ENCODE results near the gene MRPS34.
"Not testable (repeated sequence)": the region's sequence is repeated elsewhere in the genome, so short reads cannot be mapped to it uniquely, and the experiment has no call there.

Gene MRPS34

GRCh38 chr16:1747934-1748333 is 25.0 kb downstream of the MRPS34 start:
- DNase-seq: no peak

- DNase-seq: no peak
These were observed 26.2 kb downstream of the MRPS34 start for GRCh38 chr16:1746693-1747195.

GRCh38 chr16:1745900-1746692 is 26.8 kb downstream of the MRPS34 start:
- no peak for DNase-seq

DNA sequence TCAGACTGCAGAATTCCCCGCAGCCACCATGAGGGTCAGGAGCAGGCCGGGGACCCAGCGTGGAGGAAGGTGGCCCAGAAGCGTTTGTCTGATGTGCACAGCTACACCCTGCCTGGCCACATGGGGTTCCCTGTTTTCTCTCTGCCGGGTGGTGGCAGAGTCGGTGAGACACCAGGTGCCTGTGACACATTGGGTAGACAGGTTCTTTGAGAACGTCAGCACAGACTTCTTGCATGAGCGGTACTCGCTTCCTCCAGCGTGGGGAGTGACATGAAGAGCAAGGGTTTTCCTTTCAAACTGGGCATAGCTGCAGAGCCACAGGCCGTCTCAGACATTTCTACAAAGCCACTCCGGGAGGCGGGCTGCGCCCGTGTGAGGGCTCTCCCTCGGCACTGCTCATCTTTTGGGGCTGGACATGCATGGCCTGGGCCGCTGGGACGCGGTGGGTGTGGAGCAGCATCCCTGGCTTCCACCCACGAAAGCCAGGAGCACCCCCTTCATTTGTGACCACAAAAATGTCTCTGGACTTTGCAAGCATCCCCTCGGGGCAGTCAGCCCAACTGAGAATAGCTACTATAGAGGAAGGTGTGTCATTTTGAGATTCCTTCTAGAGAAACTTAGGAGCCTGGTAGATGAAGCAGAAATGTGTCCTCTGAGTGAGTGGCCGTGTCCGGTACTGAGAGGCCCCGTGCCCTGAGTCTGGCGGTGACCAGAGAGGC is 27.6 kb downstream of the MRPS34 start:
- no peak for DNase-seq

DNA sequence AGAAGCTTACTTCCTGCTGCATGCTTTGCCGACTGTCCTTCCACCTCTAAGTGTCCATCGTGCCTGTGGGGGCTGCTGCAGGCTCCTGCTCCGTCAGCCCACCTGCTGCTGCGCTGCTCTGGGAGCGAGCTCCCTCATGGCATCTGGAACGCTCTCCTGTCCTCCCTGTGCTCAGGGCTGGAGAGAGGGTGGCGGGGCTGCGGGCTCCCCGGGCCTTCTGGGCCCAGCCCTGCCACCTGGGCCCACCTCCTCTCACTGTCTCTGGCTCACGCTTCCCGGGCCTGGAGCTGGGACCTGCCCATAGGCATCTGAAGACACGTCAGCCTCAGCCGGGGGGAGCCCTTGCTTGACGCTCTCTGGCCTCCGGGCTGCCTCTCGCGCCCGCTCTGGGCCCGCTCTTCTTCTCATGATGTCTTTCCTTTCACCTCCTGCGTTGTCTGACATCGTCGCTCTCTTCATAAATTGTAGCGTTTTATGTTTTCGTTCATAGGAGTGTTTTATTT is 28.5 kb downstream of the MRPS34 start:
- DNase-seq: no peak

- DNase-seq: no peak
These were observed 29.3 kb downstream of the MRPS34 start for GRCh38 chr16:1743376-1744337.

GRCh38 chr16:1741553-1742165 is 31.3 kb downstream of the MRPS34 start:
- DNase-seq: no peak

DNA sequence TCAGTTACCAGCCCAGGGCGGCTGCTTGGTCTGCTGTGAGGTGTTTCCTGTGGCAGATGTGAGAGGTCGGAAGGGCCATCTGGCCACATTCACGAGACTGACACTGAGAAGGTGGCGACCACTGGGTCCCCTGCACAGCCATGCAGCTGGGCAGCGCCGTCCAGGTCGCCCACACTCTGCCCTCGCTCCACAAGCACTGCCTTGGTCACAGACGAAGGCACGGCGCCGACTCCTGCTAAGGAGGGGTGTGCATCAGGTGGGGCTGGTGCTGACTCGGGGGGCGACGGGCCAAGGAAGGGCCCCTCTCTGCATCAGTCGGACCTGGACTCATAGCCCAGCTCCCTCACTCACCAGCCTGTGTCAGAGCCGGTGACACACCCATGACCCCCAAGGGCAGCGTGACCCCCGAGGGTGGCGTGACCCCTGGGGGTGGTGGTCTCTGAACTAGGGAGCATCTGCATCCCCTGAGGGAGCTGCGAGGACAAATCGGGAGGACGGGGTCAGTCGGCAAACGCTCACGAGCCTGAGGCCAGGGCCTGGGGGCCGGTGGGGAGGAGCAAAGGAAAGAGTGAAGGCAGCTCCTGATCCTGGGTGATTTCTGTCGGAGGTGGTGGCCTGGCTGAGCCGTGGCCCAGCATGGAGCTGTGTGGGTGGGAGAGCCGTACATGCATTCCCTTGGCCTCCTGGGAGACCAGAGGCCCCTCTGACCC is 32.0 kb downstream of the MRPS34 start:
- DNase-seq: no peak

DNA sequence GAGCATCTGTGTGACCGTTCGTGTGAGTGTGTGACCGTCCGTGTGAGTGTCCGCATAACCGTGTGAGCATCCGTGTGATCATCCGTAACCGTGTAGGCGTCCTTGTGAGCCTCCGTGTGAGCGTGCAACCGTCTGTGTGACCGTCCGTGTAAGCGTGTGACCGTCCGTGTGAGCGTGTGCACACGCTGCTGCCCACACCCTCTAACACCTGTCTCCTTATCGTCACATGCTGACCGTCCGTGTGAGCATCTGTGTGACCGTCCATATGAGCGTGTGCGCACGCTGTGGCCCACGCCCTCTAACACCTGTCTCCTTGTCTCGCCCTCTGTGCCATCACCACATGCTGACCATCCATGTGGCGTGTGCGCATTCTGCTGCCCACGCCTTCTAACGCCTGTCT is 32.7 kb downstream of the MRPS34 start:
- DNase-seq: no peak

DNA sequence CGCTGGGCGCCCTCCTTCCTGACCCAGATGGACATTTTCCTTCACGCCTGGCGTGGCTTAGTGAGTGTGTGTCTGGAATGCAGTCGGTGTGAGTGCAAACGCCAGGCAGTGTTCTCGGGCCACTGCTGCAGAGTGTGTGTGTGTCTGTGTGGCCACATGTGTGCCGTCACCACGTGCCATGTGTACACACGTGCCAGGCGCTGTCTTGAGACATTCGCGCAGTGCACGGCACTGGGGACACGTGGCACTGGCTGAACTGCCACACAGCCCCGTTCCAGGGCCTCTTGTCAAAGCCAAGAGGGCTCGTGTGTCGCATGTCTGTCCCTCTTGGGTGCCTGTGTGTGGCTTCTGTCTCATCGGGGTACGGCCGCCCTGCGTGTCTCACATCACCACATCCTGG is 38.1 kb downstream of the MRPS34 start:
- DNase-seq: no peak

DNA sequence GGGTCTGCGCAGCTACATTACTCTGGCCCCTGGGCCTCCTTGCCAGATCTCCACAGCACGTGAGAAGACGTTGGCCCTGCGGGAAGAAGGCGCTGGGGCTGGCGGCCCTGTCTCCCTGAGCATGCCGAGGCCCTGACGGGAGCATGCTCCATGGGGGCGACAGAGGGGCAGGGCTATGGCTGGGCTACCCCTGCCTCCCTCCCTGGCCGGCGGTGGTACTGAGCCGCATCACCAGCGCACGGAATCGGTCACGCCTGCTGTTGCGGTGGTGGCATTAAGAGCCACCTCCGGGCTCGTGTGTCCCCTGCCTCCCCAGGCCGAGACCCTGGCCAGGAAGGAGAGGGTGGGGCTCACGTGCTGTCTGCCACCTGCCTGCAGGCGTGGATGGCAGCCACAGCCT is 38.8 kb downstream of the MRPS34 start:
- DNase-seq: no peak

- DNase-seq: not testable (repeated sequence)
These were observed 40.4 kb downstream of the MRPS34 start for GRCh38 chr16:1732551-1732987.

GRCh38 chr16:1732071-1732470 is 40.9 kb downstream of the MRPS34 start:
- no peak for DNase-seq

DNA sequence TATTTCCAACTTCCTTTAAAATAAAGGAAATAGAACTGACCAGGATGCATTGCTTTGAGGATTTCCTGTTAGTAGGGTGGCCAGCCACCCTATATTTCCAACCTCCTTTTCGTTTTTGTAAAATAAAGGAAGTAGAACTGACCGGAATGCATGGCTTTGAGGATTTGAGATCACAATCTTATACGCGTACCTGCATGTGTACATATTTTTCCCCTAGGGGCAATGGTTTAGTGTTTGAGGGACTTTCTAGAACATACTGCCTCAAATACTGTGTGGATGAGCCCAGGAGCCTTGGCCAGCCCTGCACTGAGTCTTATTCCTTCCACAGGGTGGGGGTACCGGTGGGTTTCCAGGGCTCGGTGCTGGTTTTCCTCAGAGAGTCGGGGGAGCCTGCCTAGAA is 41.3 kb downstream of the MRPS34 start:
- no peak for DNase-seq

DNA sequence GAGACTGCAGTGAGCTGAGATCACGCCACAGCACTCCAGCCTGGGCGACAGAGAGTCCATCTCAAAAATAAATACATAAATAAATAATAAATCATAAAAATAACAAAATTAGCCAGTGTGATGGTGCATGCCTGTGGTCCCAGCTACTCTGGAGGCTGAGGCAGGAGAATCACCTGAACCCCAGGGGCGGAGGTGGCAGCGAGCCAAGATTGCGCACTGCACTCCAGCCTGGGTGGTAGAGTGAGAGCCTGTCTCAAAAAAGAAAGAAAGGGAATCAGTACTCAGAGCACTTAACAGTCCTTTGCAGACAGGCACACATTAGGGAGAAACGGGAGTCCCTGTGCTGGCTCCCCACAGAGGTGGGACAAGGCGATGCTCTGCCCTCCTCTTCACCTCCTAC is 41.9 kb downstream of the MRPS34 start:
- DNase-seq: no peak

DNA sequence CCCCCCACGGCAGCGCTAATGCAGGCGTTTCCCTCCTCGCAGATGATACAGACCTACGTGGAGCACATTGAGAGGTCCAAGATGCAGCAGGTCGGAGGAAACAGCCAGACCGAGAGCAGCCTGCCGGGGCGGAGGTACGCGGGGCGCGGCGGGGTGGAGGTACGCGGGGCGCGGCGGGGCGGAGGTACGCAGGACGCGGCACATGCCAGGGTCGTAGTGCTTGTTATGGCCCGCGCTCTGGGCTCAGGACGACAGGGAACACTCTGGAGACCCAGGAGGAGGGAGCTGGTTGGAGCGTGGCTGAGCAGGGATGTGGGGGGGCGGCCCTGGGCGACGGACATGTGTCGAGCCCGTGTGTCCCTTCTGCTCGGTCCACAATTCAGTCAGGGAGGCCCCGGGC is 43.5 kb downstream of the MRPS34 start:
- no peak for DNase-seq

DNA sequence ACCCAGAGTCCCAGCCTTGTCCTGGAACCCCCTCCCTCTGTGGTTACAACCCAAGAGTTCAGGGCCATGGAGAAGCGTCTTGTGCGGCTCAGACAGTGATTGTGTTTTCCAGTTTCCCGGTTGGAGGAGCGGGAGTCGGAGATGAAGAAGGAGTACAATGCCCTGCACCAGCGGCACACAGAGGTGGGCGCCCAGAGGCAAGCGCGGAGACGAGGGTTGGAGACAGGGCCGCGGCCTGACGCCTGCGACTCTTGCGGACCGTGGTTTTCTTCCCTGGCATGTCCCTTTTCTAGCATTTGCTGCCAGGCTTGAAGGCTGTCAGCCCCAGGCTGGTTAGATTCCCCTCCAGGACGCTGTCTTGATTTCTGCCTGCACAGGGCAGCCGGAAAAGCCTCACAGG is 43.9 kb downstream of the MRPS34 start:
- DNase-seq: no peak

- no peak for DNase-seq
These were observed 45.0 kb downstream of the MRPS34 start for GRCh38 chr16:1727651-1728624.

DNA sequence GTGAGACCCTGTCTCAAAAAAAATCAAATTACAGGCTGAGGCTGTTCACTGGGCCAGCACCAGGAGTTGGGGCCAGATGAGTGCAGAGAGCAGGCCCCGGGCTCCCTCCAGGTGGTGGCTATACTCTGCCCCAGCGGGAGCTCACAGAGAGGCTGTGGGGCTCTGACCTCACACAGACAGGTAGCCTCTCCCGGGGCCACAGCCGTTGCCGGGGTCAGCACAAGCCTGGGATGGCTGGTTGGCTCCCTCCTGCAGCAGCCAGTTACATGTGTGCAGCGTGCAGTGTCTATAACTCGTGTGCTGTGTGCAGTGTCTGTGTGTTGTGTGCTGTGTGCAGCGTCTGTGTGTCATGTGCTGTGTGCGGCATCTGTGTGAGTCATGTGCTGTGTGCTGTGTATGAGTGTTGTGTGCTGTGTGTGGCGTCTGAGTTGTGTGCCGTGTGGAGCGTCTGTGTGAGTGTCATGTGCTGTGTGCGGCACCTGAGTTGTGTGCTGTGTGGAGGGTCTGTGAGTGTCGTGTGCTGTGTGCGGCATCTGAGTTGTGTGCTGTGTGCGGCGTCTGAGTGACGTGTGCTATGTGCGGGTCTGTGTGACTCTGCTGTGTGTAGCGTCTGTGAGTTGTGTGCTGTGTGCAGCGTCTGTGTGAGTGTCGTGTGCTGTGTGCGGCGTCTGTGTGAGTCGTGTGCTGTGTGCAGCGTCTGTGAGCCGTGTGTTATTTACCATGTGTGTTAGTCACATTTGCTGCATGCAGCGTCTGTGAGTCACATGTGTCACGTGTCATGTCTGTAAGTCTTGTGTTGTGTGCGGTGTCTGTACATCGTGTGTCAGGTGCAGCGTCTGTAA is 46.1 kb downstream of the MRPS34 start:
- no peak for DNase-seq
